ENCODE results near the gene PRMT3. TPM values are rescaled to one million over a fixed set of nuclear protein-coding genes. Genes with fewer than 3 reads are reported as not detected.
"Not testable (repeated sequence)": the region's sequence is repeated elsewhere in the genome, so short reads cannot be mapped to it uniquely, and the experiment has no call there.

The PRMT3 gene
- total RNA-seq = 15.1 TPM

DNA sequence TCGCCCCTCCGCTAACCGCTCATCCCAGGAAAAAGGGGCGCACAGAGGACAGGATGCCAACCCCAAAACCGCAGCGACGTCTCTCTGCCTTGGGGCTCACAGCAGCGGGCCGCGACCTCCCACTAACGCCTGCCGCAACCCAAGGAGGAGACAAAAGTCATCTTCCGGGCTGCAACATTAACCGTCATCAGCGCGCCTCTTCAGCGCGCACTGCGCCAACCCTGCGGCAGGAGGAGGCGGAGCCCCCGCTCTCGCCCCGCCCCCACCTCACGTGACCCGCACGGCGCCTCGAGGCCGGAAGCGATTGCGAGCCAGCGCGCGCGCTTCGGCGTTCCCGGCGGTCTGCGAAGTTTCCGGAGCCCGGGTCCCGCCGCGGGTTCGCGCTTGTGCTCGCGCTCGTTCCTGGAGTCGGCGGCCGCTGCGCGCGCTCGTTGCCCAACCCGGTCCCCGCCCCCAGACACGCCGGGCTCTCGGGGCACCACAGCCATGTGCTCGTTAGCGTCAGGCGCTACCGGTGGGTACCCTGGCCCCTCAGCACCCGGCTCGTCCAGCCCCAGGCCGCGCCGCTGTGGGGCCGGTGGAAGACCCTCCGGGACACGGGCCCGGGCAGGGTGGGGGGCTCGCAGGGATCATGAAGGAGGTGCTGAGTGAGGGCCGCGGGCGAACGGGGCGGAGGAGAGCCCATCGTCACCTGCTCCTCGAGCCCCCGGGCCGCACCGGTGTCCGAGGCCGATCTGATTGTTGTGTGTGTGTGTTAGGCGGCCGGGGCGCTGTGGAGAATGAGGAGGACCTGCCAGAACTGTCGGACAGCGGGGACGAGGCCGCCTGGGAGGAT lies at the start of gene PRMT3:
Gene PRMT3, plus strand, starts transcription at position 456 of the 835 bp plus-strand sequence. Its CDS starts 31 bp downstream, at position 487.
- intact Hi-C loops (cut with DNase I) = no loop called here
- DNase-seq (ENCODE audit: low spot score) = peak; percentile 98
- ATAC-seq = peak; percentile 99

GRCh38 chr11:20342347-20343141 lies 45.0 kb upstream of the PRMT3 start:
- ATAC-seq (no peak), DNase-seq (ENCODE audit: low spot score) (no peak)
- intact Hi-C loops (cut with DNase I) = no loop called here

- ATAC-seq (no peak), DNase-seq (ENCODE audit: low spot score) (no peak)
- intact Hi-C loops (cut with DNase I) = loop anchor here (10.0 kb wide), 1 partner anchor 226 kb away; no protein-coding TSS in a partner anchor
Observed at GRCh38 chr11:20351136-20351535, 36.4 kb upstream of the PRMT3 start.

- DNase-seq (ENCODE audit: low spot score) = no peak
- intact Hi-C loops (cut with DNase I) = loop anchor here (10.0 kb wide), 1 partner anchor 227 kb away; no protein-coding TSS in a partner anchor
- ATAC-seq = no peak
Observed at GRCh38 chr11:20351751-20352262, 35.7 kb upstream of the PRMT3 start.

DNA sequence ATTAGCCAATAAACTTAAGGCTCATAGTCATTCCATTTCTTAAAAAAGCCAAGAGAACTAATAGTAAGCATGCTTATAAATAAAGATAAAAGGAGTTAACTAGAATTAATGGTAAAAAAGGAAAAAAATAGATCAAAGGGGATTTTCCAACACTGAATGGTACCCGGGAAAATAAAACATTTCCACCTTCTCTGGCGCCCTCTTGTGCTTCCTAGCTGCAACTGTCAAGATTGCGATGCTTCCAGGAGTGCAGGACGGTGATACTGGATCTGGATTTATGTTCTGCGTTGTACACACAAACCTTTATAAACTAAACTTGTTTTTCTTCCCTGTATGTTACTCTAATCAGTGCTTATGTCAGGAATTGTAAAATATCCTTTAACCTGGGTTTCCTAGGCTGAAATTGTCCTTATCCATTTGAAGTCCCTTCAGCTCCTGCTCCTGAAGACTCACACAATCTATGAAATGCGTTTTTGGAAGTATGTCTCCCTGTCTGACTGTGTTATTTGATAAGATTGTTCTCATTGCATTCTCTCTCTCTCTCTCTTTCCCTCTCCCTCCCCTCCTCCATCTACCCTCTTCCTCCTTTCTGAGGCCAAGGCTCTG lies 33.6 kb upstream of the PRMT3 start:
- ATAC-seq = peak; percentile 45
- intact Hi-C loops (cut with DNase I) = loop anchor here (10.0 kb wide), 1 partner anchor 229 kb away; no protein-coding TSS in a partner anchor
- DNase-seq (ENCODE audit: low spot score) = no peak

DNA sequence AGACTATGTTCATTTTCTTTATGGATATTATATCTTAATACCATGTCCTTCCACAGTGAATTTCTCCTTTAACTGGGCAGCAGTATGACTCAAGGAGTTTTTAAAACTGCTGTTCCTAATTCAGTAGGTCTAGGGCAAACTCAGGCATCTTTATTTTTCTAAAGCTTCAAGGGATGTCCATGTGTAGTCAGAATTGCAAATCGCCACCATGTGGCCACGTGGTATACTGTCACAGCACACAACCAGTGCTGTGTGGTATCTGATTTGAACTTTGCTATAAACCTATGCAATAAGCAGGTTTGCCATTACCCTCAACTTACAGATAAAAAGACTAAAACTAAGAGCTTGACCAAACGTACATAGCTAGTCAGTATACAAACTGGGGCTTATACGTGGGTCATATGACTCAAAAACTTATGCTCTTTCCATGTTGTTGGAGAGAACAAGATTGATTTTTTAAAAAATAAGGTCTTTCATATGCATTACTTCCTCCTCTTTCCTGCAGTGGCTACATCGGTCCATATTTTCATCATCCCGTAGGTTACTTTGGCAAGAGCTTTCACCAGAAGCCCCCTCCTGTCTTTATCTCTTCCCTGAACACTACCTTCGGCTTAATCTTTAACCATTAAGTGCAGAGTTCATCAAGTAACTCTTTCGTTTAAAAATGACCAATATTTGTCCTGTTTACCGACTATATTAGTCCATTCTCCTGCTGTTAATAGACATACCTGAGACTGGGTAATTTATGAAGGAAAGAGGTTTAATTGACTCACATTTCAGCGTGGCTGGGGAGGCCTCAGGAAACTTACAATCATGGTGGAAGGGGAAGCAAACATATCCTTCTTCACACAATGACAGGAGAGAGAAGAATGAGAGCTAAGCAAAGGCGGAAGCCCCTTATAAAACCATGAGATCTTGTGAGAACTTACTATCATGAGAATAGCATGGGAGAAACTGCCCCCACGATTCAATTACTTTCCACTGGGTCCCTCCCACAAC lies 32.0 kb upstream of the PRMT3 start:
- intact Hi-C loops (cut with DNase I) = loop anchor here (10.0 kb wide), 1 partner anchor 231 kb away; no protein-coding TSS in a partner anchor
- DNase-seq (ENCODE audit: low spot score) (no peak), ATAC-seq (peak; percentile 28)

DNA sequence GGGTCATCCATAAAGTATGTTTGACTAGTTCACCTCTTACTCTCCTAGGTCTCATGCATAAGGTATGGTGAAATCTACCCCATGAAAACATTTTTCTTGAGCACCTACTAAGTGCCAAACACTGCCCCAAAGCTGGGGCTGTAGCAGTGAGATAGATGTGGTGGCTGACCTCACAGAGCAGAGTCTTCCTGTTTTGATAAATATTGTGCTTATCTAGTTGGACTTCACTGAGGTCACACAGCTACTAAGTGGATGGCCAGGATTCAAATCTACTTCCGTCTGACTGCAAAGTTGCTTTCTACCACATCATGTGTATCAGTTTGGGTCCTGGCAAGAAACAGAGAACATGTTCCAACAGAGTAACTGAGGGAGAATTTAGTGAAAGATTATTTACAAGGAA lies 30.4 kb upstream of the PRMT3 start:
- intact Hi-C loops (cut with DNase I) = loop anchor here (10.0 kb wide), 1 partner anchor 232 kb away; no protein-coding TSS in a partner anchor
- no peak for ATAC-seq
- no peak for DNase-seq (ENCODE audit: low spot score)

- ATAC-seq = no peak
- intact Hi-C loops (cut with DNase I) = no loop called here
- no peak for DNase-seq (ENCODE audit: low spot score)
Observed at GRCh38 chr11:20360650-20361049, 26.9 kb upstream of the PRMT3 start.

- ATAC-seq = no peak
- no peak for DNase-seq (ENCODE audit: low spot score)
- intact Hi-C loops (cut with DNase I) = no loop called here
Observed at GRCh38 chr11:20362481-20362880, 25.0 kb upstream of the PRMT3 start.

GRCh38 chr11:20363149-20363499 lies 24.4 kb upstream of the PRMT3 start:
- DNase-seq (ENCODE audit: low spot score) = no peak
- intact Hi-C loops (cut with DNase I) = no loop called here

DNA sequence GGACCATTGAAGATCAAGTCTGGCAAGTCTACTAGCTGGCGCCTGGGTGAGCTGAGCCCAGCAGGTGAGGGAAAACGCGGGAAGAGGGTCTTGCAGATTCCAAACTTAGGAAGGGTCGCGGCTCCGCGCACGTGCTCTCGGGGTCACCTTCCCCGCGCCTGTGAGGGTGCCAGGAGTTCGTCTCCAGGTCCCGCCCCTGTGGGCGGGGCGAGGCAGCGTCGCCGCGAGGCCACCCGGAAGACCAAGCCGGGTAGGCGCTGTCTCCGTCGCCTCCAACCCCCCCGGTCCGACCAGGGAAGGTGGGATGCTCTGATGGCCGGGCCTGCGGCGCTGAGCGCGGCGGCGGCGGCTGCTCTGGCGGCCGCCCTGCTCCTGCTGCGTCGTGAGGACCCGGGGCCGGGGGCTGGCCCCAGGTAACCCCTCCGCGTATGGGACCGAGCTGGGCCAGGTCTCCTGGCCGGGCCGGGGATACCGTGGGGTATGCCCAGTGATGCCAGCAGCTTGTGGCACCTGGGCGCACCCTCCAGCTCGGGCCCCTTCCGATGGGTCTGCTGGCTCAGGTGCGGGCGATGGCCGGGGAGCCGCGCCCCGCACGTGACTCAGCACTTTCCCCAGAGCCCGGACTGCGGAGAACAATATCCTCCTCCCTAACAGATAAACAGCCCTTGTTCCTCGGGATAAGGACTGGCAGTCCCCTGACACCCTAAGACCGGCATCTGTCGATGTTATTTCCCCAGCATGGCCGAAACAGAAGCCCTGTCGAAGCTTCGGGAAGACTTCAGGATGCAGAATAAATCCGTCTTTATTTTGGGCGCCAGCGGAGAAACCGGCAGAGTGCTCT lies 23.8 kb upstream of the PRMT3 start, which contains the start of gene HTATIP2:
Gene HTATIP2, plus strand, starts transcription at position 215 of the 841 bp plus-strand sequence. Its CDS starts 524 bp downstream, at position 739.
- peak; percentile 84 for DNase-seq (ENCODE audit: low spot score)
- ATAC-seq = peak; percentile 84
- intact Hi-C loops (cut with DNase I) = no loop called here

More at GRCh38 chr11:20363149-20363499, 24.4 kb upstream of the PRMT3 start:
- ATAC-seq = no peak

DNA sequence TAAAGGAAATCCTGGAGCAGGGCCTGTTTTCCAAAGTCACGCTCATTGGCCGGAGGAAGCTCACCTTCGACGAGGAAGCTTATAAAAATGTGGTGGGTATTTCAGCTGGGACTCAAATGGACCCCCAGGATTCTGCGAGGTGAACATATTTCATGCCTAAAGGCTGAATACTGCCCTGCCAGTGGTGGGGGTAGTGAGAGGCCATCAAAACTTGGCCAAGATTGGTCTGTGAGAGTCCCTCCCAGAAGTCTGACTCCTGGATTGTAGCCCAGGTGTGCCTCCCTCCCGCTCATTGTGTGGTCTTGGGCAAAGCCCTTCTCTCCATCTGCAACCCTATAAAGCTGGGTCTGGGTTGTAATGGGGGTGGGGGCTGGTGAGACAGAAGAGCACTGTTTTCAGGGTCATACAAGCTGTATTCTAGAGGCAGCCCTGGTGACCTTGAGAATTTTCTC lies 23.1 kb upstream of the PRMT3 start:
- ATAC-seq = peak; percentile 17
- DNase-seq (ENCODE audit: low spot score) = no peak
- intact Hi-C loops (cut with DNase I) = no loop called here

DNA sequence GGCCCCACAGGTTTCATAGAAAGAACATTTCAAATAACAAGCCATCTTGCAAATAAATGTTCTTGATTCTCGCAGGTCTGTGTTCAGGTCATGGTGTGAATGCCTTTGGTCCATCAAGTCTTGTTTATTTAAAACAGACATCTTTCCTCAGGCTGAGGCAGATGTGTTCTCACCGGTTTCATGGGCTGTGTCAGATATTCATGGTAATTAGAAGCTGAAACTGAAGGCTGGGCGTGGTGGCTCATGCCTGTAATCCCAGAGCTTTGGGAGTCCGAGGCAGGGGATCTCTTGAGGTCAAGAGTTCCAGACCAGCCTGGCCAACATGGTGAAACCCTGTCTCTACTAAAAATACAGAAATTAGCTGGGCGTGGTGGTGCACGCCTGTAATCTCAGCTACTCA lies 22.1 kb upstream of the PRMT3 start:
- ATAC-seq = not testable (repeated sequence)

DNA sequence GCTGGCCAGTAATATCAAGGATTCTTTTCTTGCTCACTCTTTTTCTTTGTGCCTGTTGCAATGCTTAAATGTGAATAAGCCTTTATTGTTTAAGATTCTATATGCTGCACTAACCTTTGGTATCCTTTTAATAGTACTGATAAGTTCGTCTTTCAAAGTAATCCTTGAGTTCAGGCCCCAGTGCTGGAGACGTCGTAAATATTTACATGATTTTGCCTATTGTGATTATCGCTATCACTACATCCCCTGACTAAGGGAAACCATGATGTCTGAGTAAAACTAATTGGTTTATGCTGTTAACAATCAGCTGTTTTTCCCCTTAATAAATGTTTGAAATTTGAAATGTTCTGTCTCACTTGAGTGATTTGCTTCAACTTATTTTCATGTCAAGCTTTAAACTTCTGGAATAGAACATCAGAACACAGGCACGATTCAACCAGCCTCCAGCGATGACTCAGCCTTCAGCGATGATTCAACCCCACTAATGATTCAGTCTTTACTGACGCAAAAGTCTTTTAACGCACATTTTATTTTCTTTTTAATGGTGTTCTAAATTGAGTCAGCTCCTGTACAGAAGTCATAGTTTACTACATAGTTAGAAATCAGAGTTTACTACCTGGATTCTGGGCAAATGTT lies 20.1 kb upstream of the PRMT3 start:
- no peak for ATAC-seq
- no peak for DNase-seq (ENCODE audit: low spot score)
- intact Hi-C loops (cut with DNase I) = no loop called here

More for the DNA sequence above, 22.1 kb upstream of the PRMT3 start:
- intact Hi-C loops (cut with DNase I); DNase-seq (ENCODE audit: low spot score): not testable (repeated sequence)

GRCh38 chr11:20368438-20368837 lies 19.1 kb upstream of the PRMT3 start:
- ATAC-seq = no peak
- no peak for DNase-seq (ENCODE audit: low spot score)

DNA sequence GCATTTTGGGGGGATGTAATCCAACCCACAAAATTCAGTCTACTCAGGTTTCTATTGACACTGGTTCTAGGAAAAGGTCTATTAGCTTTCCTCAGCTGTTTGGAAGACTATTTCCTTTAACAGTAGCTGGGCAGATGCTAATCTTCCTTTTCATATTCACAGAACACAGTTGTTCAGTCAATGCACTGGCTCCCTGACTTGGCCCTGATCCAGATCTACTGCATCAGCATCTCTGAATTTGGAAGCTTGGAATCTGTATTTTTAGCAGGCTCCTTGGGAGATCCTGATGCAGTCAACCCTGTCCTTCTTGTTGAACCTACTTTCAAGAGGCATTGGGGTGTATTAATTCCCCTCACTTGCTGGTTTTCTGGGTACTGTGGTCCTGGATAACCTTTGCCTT lies 17.7 kb upstream of the PRMT3 start:
- intact Hi-C loops (cut with DNase I) = no loop called here
- ATAC-seq (no peak), DNase-seq (ENCODE audit: low spot score) (no peak)

More at GRCh38 chr11:20368438-20368837, 19.1 kb upstream of the PRMT3 start:
- intact Hi-C loops (cut with DNase I) = no loop called here
